ENCODE data around the gene TNXB. TPM values are rescaled to one million over a fixed set of nuclear protein-coding genes. Genes with fewer than 3 reads are reported as not detected.

TNXB gene
- total RNA-seq, 1 experiment from 2014 or later: 3.0 TPM

- POLR2A ChIA-PET: no interaction called here
- no peak for DNase-seq (ENCODE audit: unreplicated experiment)
- Mint-ChIP-seq H3K4me1 (ENCODE audit: insufficient read depth, unreplicated experiment) (peaks cover 18% of the 10 kb centered on the region), H3K27ac (ENCODE audit: low read depth, unreplicated experiment) (no peak overlapping the region), H3K4me3 (ENCODE audit: unreplicated experiment) (no peak overlapping the region), H3K9me3 (ENCODE audit: unreplicated experiment) (no peaks in the 10 kb centered on the region), H3K36me3 (ENCODE audit: insufficient read depth, unreplicated experiment) (peaks cover 87% of the 10 kb centered on the region), H3K27me3 (ENCODE audit: insufficient read depth, unreplicated experiment) (no peaks in the 10 kb centered on the region)
- CTCF ChIA-PET: interaction anchor here (0.6 to 0.7 kb wide), 2 partner anchors 20 to 36 kb away, joined by 4 to 6 read pairs; no protein-coding TSS in a partner anchor
- BruUV-seq (replicated peaks): no TSS peak
- TF ChIP-seq, protein P1, sequence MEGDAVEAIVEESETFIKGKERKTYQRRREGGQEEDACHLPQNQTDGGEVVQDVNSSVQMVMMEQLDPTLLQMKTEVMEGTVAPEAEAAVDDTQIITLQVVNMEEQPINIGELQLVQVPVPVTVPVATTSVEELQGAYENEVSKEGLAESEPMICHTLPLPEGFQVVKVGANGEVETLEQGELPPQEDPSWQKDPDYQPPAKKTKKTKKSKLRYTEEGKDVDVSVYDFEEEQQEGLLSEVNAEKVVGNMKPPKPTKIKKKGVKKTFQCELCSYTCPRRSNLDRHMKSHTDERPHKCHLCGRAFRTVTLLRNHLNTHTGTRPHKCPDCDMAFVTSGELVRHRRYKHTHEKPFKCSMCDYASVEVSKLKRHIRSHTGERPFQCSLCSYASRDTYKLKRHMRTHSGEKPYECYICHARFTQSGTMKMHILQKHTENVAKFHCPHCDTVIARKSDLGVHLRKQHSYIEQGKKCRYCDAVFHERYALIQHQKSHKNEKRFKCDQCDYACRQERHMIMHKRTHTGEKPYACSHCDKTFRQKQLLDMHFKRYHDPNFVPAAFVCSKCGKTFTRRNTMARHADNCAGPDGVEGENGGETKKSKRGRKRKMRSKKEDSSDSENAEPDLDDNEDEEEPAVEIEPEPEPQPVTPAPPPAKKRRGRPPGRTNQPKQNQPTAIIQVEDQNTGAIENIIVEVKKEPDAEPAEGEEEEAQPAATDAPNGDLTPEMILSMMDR (IDR thresholded peaks at IDR 0.05; ENCODE audit: unreplicated experiment): no peak
- intact Hi-C loops (cut with micrococcal nuclease): no loop called here
Measured at GRCh38 chr6:32120573-32121059, 11.5 kb upstream of the TNXB start.

- H3K27ac Mint-ChIP-seq (ENCODE audit: low read depth, unreplicated experiment): no peak overlapping the region
- H3K27me3 Mint-ChIP-seq (ENCODE audit: insufficient read depth, unreplicated experiment): no peaks in the 10 kb centered on the region
Measured at GRCh38 chr6:32118782-32119628, 9.9 kb upstream of the TNXB start.

DNA sequence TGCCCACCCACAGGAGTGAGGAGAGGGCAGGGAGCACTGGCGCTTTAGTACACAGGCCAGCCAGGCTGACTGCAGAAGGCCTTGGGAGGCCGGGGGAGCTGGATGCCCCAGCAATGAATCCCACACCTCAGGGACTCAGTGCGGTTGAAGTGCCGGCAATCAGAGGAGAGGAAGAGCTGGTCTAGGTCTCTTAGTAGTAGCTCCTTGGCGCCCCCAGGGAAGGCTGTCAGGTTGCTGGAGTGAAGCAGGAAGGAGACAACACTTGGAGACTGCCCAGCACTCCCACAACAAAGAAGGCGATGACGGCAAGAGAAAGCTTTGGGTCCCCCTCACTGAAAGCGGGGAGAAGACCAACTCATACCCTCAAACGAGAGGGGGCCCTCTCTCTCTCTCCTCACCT, 8.3 kb upstream of the TNXB start:
- H3K36me3 Mint-ChIP-seq (ENCODE audit: insufficient read depth, unreplicated experiment): peaks cover 78% of the 10 kb centered on the region
- TF ChIP-seq, protein P1 (IDR thresholded peaks at IDR 0.05; ENCODE audit: unreplicated experiment): no peak
- POLR2A ChIA-PET: interaction anchor here (1.4 to 3.8 kb wide), 2 partner anchors 9 to 11 kb away, joined by 3 to 34 read pairs; partner anchors contain the start of genes ATF6B and FKBPL

More at GRCh38 chr6:32118782-32119628, 9.9 kb upstream of the TNXB start:
- BruUV-seq (replicated peaks): no TSS peak
- intact Hi-C loops (cut with micrococcal nuclease): loop anchor here (1.0 to 5.0 kb wide), 3 partner anchors 35 to 128 kb away; partner anchors contain the start of gene PPT2
- Mint-ChIP-seq H3K4me1 (ENCODE audit: insufficient read depth, unreplicated experiment) (peaks cover 28% of the 10 kb centered on the region), H3K9me3 (ENCODE audit: unreplicated experiment) (no peaks in the 10 kb centered on the region), H3K4me3 (ENCODE audit: unreplicated experiment) (no peak overlapping the region), H3K36me3 (ENCODE audit: insufficient read depth, unreplicated experiment) (peaks cover 77% of the 10 kb centered on the region)
- TF ChIP-seq, protein P1 (IDR thresholded peaks at IDR 0.05; ENCODE audit: unreplicated experiment): peak; percentile 91
- POLR2A ChIA-PET: interaction anchor here (0.7 to 3.8 kb wide), 9 partner anchors 9 to 853 kb away, joined by 3 to 34 read pairs (median 3); partner anchors contain the start of genes ATF6B, FKBPL and MICB
- peak; percentile 77 for DNase-seq (ENCODE audit: unreplicated experiment)
- CTCF ChIA-PET: interaction anchor here (0.6 to 3.4 kb wide), 32 partner anchors 8 to 680 kb away, joined by 3 to 31 read pairs (median 4); partner anchors contain the start of genes AGPAT1, DDAH2, EGFL8 and FKBPL

DNA sequence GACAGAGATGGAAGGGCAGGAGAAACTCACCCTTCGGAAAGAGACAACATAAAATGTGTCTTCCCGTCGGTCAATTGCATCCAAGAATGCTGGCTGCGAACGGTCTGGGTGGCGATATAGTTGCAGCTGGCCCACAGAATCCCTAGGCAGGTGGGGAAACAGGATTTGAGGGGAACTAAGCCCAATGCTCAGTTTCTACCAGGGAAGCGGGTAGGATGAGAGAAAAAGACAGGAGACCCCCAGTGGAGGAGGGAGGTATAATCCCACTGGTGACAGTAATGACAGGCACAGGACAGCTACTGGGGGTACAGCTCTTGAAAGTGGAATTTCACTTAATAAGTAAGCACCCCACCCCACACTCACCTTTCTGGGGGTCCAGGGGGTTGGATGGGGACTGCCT, 7.5 kb upstream of the TNXB start:
- Mint-ChIP-seq H3K4me1 (ENCODE audit: insufficient read depth, unreplicated experiment) (peaks cover 28% of the 10 kb centered on the region), H3K9me3 (ENCODE audit: unreplicated experiment) (no peaks in the 10 kb centered on the region), H3K36me3 (ENCODE audit: insufficient read depth, unreplicated experiment) (peaks cover 79% of the 10 kb centered on the region), H3K27me3 (ENCODE audit: insufficient read depth, unreplicated experiment) (no peaks in the 10 kb centered on the region), H3K4me3 (ENCODE audit: unreplicated experiment) (no peak overlapping the region), H3K27ac (ENCODE audit: low read depth, unreplicated experiment) (no peak overlapping the region)
- ChIA-PET POLR2A (interaction anchor here (1.4 to 3.8 kb wide), 2 partner anchors 8 to 11 kb away, joined by 3 to 34 read pairs; partner anchors contain the start of genes ATF6B and FKBPL), CTCF (interaction anchor here (0.6 to 3.4 kb wide), 10 partner anchors 8 to 895 kb away, joined by 3 to 31 read pairs (median 4); partner anchors contain the start of genes FKBPL and TNXB)
- no TSS peak for BruUV-seq (replicated peaks)
- intact Hi-C loops (cut with micrococcal nuclease): loop anchor here (5.0 kb wide), 1 partner anchor 131 kb away; no protein-coding TSS in a partner anchor
- TF ChIP-seq, protein P1 (IDR thresholded peaks at IDR 0.05; ENCODE audit: unreplicated experiment): no peak
- no peak for DNase-seq (ENCODE audit: unreplicated experiment)

More for the DNA sequence above, 8.3 kb upstream of the TNXB start:
- Mint-ChIP-seq H3K9me3 (ENCODE audit: unreplicated experiment) (no peaks in the 10 kb centered on the region), H3K4me1 (ENCODE audit: insufficient read depth, unreplicated experiment) (peaks cover 28% of the 10 kb centered on the region), H3K27me3 (ENCODE audit: insufficient read depth, unreplicated experiment) (no peaks in the 10 kb centered on the region), H3K4me3 (ENCODE audit: unreplicated experiment) (no peak overlapping the region), H3K27ac (ENCODE audit: low read depth, unreplicated experiment) (no peak overlapping the region)
- CTCF ChIA-PET: interaction anchor here (0.6 to 3.4 kb wide), 10 partner anchors 9 to 75 kb away, joined by 3 to 31 read pairs (median 4); partner anchors contain the start of genes FKBPL, GPSM3 and TNXB
- no peak for DNase-seq (ENCODE audit: unreplicated experiment)
- no TSS peak for BruUV-seq (replicated peaks)
- intact Hi-C loops (cut with micrococcal nuclease): loop anchor here (5.0 kb wide), 1 partner anchor 130 kb away; no protein-coding TSS in a partner anchor
